Parathyroid adenoma (tissue), 2 donors: ENCODE results near the gene FAU.
A peak's percentile ranks its signal among the peaks of the same experiment; 100 is the strongest.

Source experiments
- H2AFZ ChIP-seq: fragments of 300-600 bp; sonication (generic); one replicate; pipeline ENCODE4 v1.7.0; 2017; ENCODE audit warnings: antibody characterized with exemption, mild to moderate bottlenecking
- H3K27ac ChIP-seq: fragments of 300-600 bp; sonication (generic); one replicate; pipeline ENCODE4 v1.7.0; 2017
- H3K27me3 ChIP-seq: fragments of 300-600 bp; sonication (generic); one replicate; pipeline ENCODE4 v1.7.0; 2017; ENCODE audit warnings: low read length; ENCODE audit not compliant: control insufficient read depth, insufficient read depth
- H3K36me3 ChIP-seq: fragments of 300-600 bp; sonication (generic); one replicate; pipeline ENCODE4 v1.7.0; 2017; ENCODE audit warnings: low read length; ENCODE audit not compliant: control insufficient read depth, insufficient read depth
- H3K4me1 ChIP-seq: fragments of 300-600 bp; sonication (generic); one replicate; pipeline ENCODE4 v1.7.0; 2017; ENCODE audit warnings: control low read depth
- H3K4me2 ChIP-seq: fragments of 300-600 bp; sonication (generic); one replicate; pipeline ENCODE4 v1.7.0; 2017; ENCODE audit warnings: low read length
- H3K4me3 ChIP-seq: fragments of 300-600 bp; sonication (generic); one replicate; pipeline ENCODE4 v1.7.0; 2017; ENCODE audit warnings: low read depth, low read length
- H3K79me2 ChIP-seq: fragments of 300-600 bp; sonication (generic); one replicate; pipeline ENCODE4 v1.7.0; 2017; ENCODE audit warnings: control low read depth
- H3K9ac ChIP-seq: fragments of 300-600 bp; sonication (generic); one replicate; pipeline ENCODE4 v1.7.0; 2017; ENCODE audit warnings: mild to moderate bottlenecking
- H3K9me3 ChIP-seq: fragments of 300-600 bp; sonication (generic); one replicate; pipeline ENCODE4 v1.7.0; 2017; ENCODE audit warnings: low read length; ENCODE audit not compliant: control insufficient read depth
- CTCF ChIP-seq: fragments of 300-600 bp; sonication (generic); IDR thresholded peaks from one replicate; pipeline ENCODE4 v1.7.0; 2017; ENCODE audit warnings: antibody characterized with exemption, mild to moderate bottlenecking
- donor health status: primary hyperparathyroidism.

The FAU gene

GRCh38 chr11:65136515-65137096 is 14.7 kb upstream of the FAU start:
- Histone ChIP-seq H3K36me3 (no peaks in the 10 kb centered on the region), H3K4me1 (peaks cover 2% of the 10 kb centered on the region), H3K27me3 (no peaks in the 10 kb centered on the region), H3K4me2 (no peak overlapping the region), H2AFZ (no peak overlapping the region), H3K79me2 (peaks cover 10% of the 10 kb centered on the region), H3K4me3 (no peak overlapping the region), H3K9ac (no peak overlapping the region), H3K27ac (no peak overlapping the region), H3K9me3 (no peaks in the 10 kb centered on the region)
- TF ChIP-seq CTCF, result no peak

- Histone ChIP-seq H3K27me3 (no peaks in the 10 kb centered on the region), H3K4me1 (peaks cover 2% of the 10 kb centered on the region), H3K27ac (peak overlapping the region; percentile 100), H3K4me3 (peak overlapping the region; percentile 92), H3K9me3 (no peaks in the 10 kb centered on the region), H3K36me3 (no peaks in the 10 kb centered on the region), H3K9ac (no peak overlapping the region), H2AFZ (peak overlapping the region; percentile 91), H3K79me2 (peaks cover 10% of the 10 kb centered on the region), H3K4me2 (peak overlapping the region; percentile 96)
- no peak for TF ChIP-seq CTCF
Measured at GRCh38 chr11:65135633-65136145, 13.8 kb upstream of the FAU start.

- Histone ChIP-seq H3K27me3 (no peaks in the 10 kb centered on the region), H3K4me1 (peaks cover 2% of the 10 kb centered on the region)
- no peak for TF ChIP-seq CTCF
Measured at GRCh38 chr11:65134952-65135632, 13.2 kb upstream of the FAU start.

GRCh38 chr11:65134240-65134951 is 12.5 kb upstream of the FAU start, which contains the start of gene SYVN1:
Gene SYVN1, minus strand, starts transcription at chr11:65134519. Its CDS starts 918 bp downstream, at chr11:65133601.
- peak within 1 kb of the TSS; percentile 93 for H3K9ac ChIP-seq
- H3K27ac ChIP-seq, result peak within 1 kb of the TSS; percentile 100
- H3K79me2 ChIP-seq, result peaks cover 10% of the 10 kb centered on the region
- H3K4me3 ChIP-seq, result peak within 1 kb of the TSS; percentile 92
- peak within 1 kb of the TSS; percentile 91 for H2AFZ ChIP-seq
- H3K36me3 ChIP-seq, result no peaks in the 10 kb centered on the region
- H3K9me3 ChIP-seq, result no peaks in the 10 kb centered on the region
- TF ChIP-seq CTCF, result no peak
- peak within 1 kb of the TSS; percentile 96 for H3K4me2 ChIP-seq
- peaks cover 2% of the 10 kb centered on the region for H3K4me1 ChIP-seq
- no peaks in the 10 kb centered on the region for H3K27me3 ChIP-seq

More at GRCh38 chr11:65134952-65135632, 13.2 kb upstream of the FAU start:
- H3K27ac ChIP-seq, result peak overlapping the region; percentile 100
- no peaks in the 10 kb centered on the region for H3K9me3 ChIP-seq
- H3K36me3 ChIP-seq, result no peaks in the 10 kb centered on the region
- H3K4me3 ChIP-seq, result peak overlapping the region; percentile 92
- H3K9ac ChIP-seq, result peak overlapping the region; percentile 93
- peak overlapping the region; percentile 91 for H2AFZ ChIP-seq
- peaks cover 10% of the 10 kb centered on the region for H3K79me2 ChIP-seq
- peak overlapping the region; percentile 96 for H3K4me2 ChIP-seq
